SK-N-MC (cell line): ENCODE results near the gene F2R.
"Not testable (repeated sequence)": the region's sequence is repeated elsewhere in the genome, so short reads cannot be mapped to it uniquely, and the experiment has no call there.

ENCODE experiments used
- DNase-seq: peaks from one replicate; pipeline ENCODE4 v3.0.0-alpha.2; 2011; ENCODE audit warnings: low read depth, low spot score
- H3K27ac ChIP-seq: fragments of 200-600 bp; sonication (generic); 2 replicates; pipeline ENCODE4 v1.5.1; 2016; ENCODE audit warnings: mixed run types
- H3K36me3 ChIP-seq: fragments of 200-600 bp; sonication (generic); 2 replicates; pipeline ENCODE4 v1.6.1; 2017; ENCODE audit warnings: antibody characterized with exemption, low read length, mixed read lengths; ENCODE audit not compliant: insufficient read depth
- H3K4me3 ChIP-seq: fragments of 200-600 bp; sonication (generic); 2 replicates; pipeline ENCODE4 v1.5.1; 2016
- H3K9ac ChIP-seq: fragments of 200-600 bp; sonication (generic); 2 replicates; pipeline ENCODE4 v1.8.0; 2017; ENCODE audit warnings: mixed run types, mixed read lengths; ENCODE audit not compliant: insufficient read length
- H3K9me3 ChIP-seq: fragments of 200-600 bp; sonication (generic); 2 replicates; pipeline ENCODE4 v1.6.1; 2017; ENCODE audit warnings: low read depth, mild to moderate bottlenecking, antibody characterized with exemption, low read length, moderate library complexity, mixed read lengths
- EZH2 ChIP-seq: fragments of 200-600 bp; sonication (generic); IDR thresholded peaks from one replicate; pipeline ENCODE4 v1.6.1; 2017; ENCODE audit warnings: antibody characterized with exemption
- FOXP2 ChIP-seq: optimal IDR thresholded peaks from 2 replicates; pipeline ENCODE3; 2011; ENCODE audit warnings: mild to moderate bottlenecking, moderate library complexity; ENCODE audit not compliant: insufficient read depth; ENCODE audit errors: extremely low read length, control extremely low read depth
- POLR2AphosphoS5 ChIP-seq: IDR thresholded peaks from 2 replicates; pipeline ENCODE4 v1.6.1; 2012; ENCODE audit warnings: mild to moderate bottlenecking, low read depth, low read length, borderline replicate concordance

F2R gene

GRCh38 chr5:76765249-76765648 lies 49.3 kb downstream of the F2R start:
- no peaks in the 10 kb centered on the region for H3K36me3 ChIP-seq
- TF ChIP-seq POLR2AphosphoS5 (no peak), FOXP2 (no peak), EZH2 (no peak)
- no peaks in the 10 kb centered on the region for H3K9me3 ChIP-seq
- H3K4me3 ChIP-seq, result no peak overlapping the region
- no peak overlapping the region for H3K9ac ChIP-seq
- H3K27ac ChIP-seq, result no peak overlapping the region
- no peak for DNase-seq

GRCh38 chr5:76766746-76767145 lies 50.8 kb downstream of the F2R start:
- Histone ChIP-seq H3K9ac (no peak overlapping the region), H3K27ac (no peak overlapping the region), H3K36me3 (no peaks in the 10 kb centered on the region), H3K9me3 (no peaks in the 10 kb centered on the region), H3K4me3 (no peak overlapping the region)
- TF ChIP-seq FOXP2 (no peak), POLR2AphosphoS5 (no peak), EZH2 (no peak)
- DNase-seq, result no peak

- not testable (repeated sequence) for H3K9ac ChIP-seq
Measured at GRCh38 chr5:76771041-76771440, 55.1 kb downstream of the F2R start.

GRCh38 chr5:76771705-76772405 lies 55.9 kb downstream of the F2R start:
- Histone ChIP-seq H3K9me3 (no peaks in the 10 kb centered on the region), H3K9ac (no peak overlapping the region), H3K27ac (no peak overlapping the region), H3K4me3 (no peak overlapping the region), H3K36me3 (no peaks in the 10 kb centered on the region)
- TF ChIP-seq POLR2AphosphoS5 (no peak), FOXP2 (no peak), EZH2 (no peak)
- DNase-seq, result no peak

More at GRCh38 chr5:76771041-76771440, 55.1 kb downstream of the F2R start:
- not testable (repeated sequence) for H3K27ac ChIP-seq, H3K36me3 ChIP-seq, H3K4me3 ChIP-seq, DNase-seq, H3K9me3 ChIP-seq

- Histone ChIP-seq H3K36me3 (no peaks in the 10 kb centered on the region), H3K27ac (no peak overlapping the region), H3K9ac (no peak overlapping the region), H3K9me3 (no peaks in the 10 kb centered on the region), H3K4me3 (no peak overlapping the region)
- DNase-seq, result no peak
- TF ChIP-seq POLR2AphosphoS5 (no peak), EZH2 (no peak), FOXP2 (no peak)
Measured at GRCh38 chr5:76775921-76776320, 60.0 kb downstream of the F2R start.

GRCh38 chr5:76776391-76776790 lies 60.5 kb downstream of the F2R start:
- H3K4me3 ChIP-seq, result no peak overlapping the region
- TF ChIP-seq EZH2 (no peak), POLR2AphosphoS5 (no peak), FOXP2 (no peak)
- no peak for DNase-seq
- H3K9me3 ChIP-seq, result no peaks in the 10 kb centered on the region
- H3K36me3 ChIP-seq, result no peaks in the 10 kb centered on the region
- no peak overlapping the region for H3K9ac ChIP-seq
- no peak overlapping the region for H3K27ac ChIP-seq

GRCh38 chr5:76780616-76781015 lies 64.7 kb downstream of the F2R start:
- DNase-seq, H3K27ac ChIP-seq, H3K9ac ChIP-seq, H3K36me3 ChIP-seq, H3K9me3 ChIP-seq, H3K4me3 ChIP-seq: not testable (repeated sequence)

- H3K36me3 ChIP-seq, result no peaks in the 10 kb centered on the region
- H3K27ac ChIP-seq, result no peak overlapping the region
- H3K9ac ChIP-seq, result no peak overlapping the region
- no peak for DNase-seq
- no peak overlapping the region for H3K4me3 ChIP-seq
- no peak for TF ChIP-seq EZH2
- no peaks in the 10 kb centered on the region for H3K9me3 ChIP-seq
Measured at GRCh38 chr5:76781775-76782174, 65.8 kb downstream of the F2R start.

- DNase-seq, result no peak
- Histone ChIP-seq H3K9me3 (no peaks in the 10 kb centered on the region), H3K36me3 (no peaks in the 10 kb centered on the region), H3K9ac (no peak overlapping the region), H3K4me3 (no peak overlapping the region), H3K27ac (no peak overlapping the region)
- no peak for TF ChIP-seq FOXP2
- no peak for TF ChIP-seq EZH2
- TF ChIP-seq POLR2AphosphoS5, result no peak
Measured at GRCh38 chr5:76782444-76782843, 66.5 kb downstream of the F2R start.
